Activated CD8-positive, alpha-beta memory T cell treated with anti-CD3 and anti-CD28 coated beads, Interleukin-2, amount 10 ng/mL, durations not matched to agents 7 days and 5 days (primary cell): ENCODE data around the gene ZIM2. TPM values are rescaled to one million over a fixed set of nuclear protein-coding genes. Genes with fewer than 3 reads are reported as not detected.

Source experiments
- ATAC-seq: fragments of 150-1000 bp; cut with Tn5 transposase; one replicate; pipeline ENCODE4 v1.10.0; 2021; ENCODE audit warnings: moderate library complexity
- CTCF ChIA-PET: fragments of 350-600 bp; sonication (Branson Sonifier 250); formaldehyde crosslinking; loops from one replicate; lab custom pipeline; 2021; ENCODE audit warnings: antibody characterized with exemption; lab: Charles Lee
- DNase-seq: peaks from one replicate; pipeline ENCODE4 v3.0.0-alpha.2; 2020
- H3K27ac Mint-ChIP-seq: one replicate; pipeline ENCODE4 v1.8.0; 2021; ENCODE audit warnings: mild to moderate bottlenecking, mixed read lengths
- H3K27me3 Mint-ChIP-seq: one replicate; pipeline ENCODE4 v1.8.0; 2021; ENCODE audit warnings: mixed read lengths
- H3K36me3 Mint-ChIP-seq: one replicate; pipeline ENCODE4 v1.8.0; 2021; ENCODE audit warnings: mild to moderate bottlenecking, mixed read lengths
- H3K4me1 Mint-ChIP-seq: one replicate; pipeline ENCODE4 v1.8.0; 2021; ENCODE audit warnings: mixed read lengths
- H3K4me3 Mint-ChIP-seq: one replicate; pipeline ENCODE4 v1.8.0; 2021; ENCODE audit warnings: mild to moderate bottlenecking, moderate library complexity, mixed read lengths
- H3K9me3 Mint-ChIP-seq: one replicate; pipeline ENCODE4 v1.8.0; 2022; ENCODE audit warnings: low read depth, mixed read lengths
- total RNA-seq, 2 experiments: library from RNA; stranded (reverse); gene quantifications; one replicate each; pipeline ENCODE4 v1.2.3, GENCODE V29; 2021

Gene ZIM2
- total RNA-seq, 2 experiments from 2014 or later: not detected

GRCh38 chr19:56835401-56835800, 5.1 kb downstream of the ZIM2 start:
- DNase-seq (no peak), ATAC-seq (no peak)
- H3K27ac Mint-ChIP-seq: no peak overlapping the region
- no peaks in the 10 kb centered on the region for H3K27me3 Mint-ChIP-seq
- H3K36me3 Mint-ChIP-seq: peaks cover 5% of the 10 kb centered on the region
- H3K4me1 Mint-ChIP-seq: no peaks in the 10 kb centered on the region
- no peak overlapping the region for H3K4me3 Mint-ChIP-seq
- CTCF ChIA-PET: no interaction called here
- peaks cover 33% of the 10 kb centered on the region for H3K9me3 Mint-ChIP-seq

GRCh38 chr19:56834564-56835375, 5.8 kb downstream of the ZIM2 start:
- no peaks in the 10 kb centered on the region for H3K4me1 Mint-ChIP-seq
- no peak for DNase-seq
- H3K27ac Mint-ChIP-seq: no peak overlapping the region
- CTCF ChIA-PET: no interaction called here
- peaks cover 33% of the 10 kb centered on the region for H3K9me3 Mint-ChIP-seq
- peaks cover 5% of the 10 kb centered on the region for H3K36me3 Mint-ChIP-seq
- ATAC-seq: no peak
- H3K27me3 Mint-ChIP-seq: no peaks in the 10 kb centered on the region
- no peak overlapping the region for H3K4me3 Mint-ChIP-seq

- ATAC-seq (no peak), DNase-seq (no peak)
- H3K36me3 Mint-ChIP-seq: no peaks in the 10 kb centered on the region
- H3K27ac Mint-ChIP-seq: no peak overlapping the region
- H3K4me1 Mint-ChIP-seq: no peaks in the 10 kb centered on the region
- peaks cover 31% of the 10 kb centered on the region for H3K9me3 Mint-ChIP-seq
- H3K4me3 Mint-ChIP-seq: no peak overlapping the region
- CTCF ChIA-PET: no interaction called here
- no peaks in the 10 kb centered on the region for H3K27me3 Mint-ChIP-seq
These were observed 8.1 kb downstream of the ZIM2 start for GRCh38 chr19:56832352-56832928.

- H3K4me1 Mint-ChIP-seq: no peaks in the 10 kb centered on the region
- CTCF ChIA-PET: no interaction called here
- no peak for ATAC-seq
- no peak overlapping the region for H3K27ac Mint-ChIP-seq
- peaks cover 28% of the 10 kb centered on the region for H3K9me3 Mint-ChIP-seq
- DNase-seq: no peak
- H3K27me3 Mint-ChIP-seq: no peaks in the 10 kb centered on the region
- no peaks in the 10 kb centered on the region for H3K36me3 Mint-ChIP-seq
- no peak overlapping the region for H3K4me3 Mint-ChIP-seq
These were observed 9.3 kb downstream of the ZIM2 start for GRCh38 chr19:56831255-56831654.

- Mint-ChIP-seq H3K36me3 (no peaks in the 10 kb centered on the region), H3K27ac (no peak overlapping the region), H3K4me1 (no peaks in the 10 kb centered on the region), H3K27me3 (no peaks in the 10 kb centered on the region), H3K9me3 (peaks cover 16% of the 10 kb centered on the region), H3K4me3 (no peak overlapping the region)
- DNase-seq: no peak
- ATAC-seq: no peak
- CTCF ChIA-PET: no interaction called here
These were observed 10.9 kb downstream of the ZIM2 start for GRCh38 chr19:56829596-56829995.

GRCh38 chr19:56827708-56828107, 12.8 kb downstream of the ZIM2 start:
- no peaks in the 10 kb centered on the region for H3K27me3 Mint-ChIP-seq
- CTCF ChIA-PET: no interaction called here
- H3K4me1 Mint-ChIP-seq: no peaks in the 10 kb centered on the region
- H3K36me3 Mint-ChIP-seq: no peaks in the 10 kb centered on the region
- DNase-seq: no peak
- H3K27ac Mint-ChIP-seq: no peak overlapping the region
- peaks cover 16% of the 10 kb centered on the region for H3K9me3 Mint-ChIP-seq
- no peak overlapping the region for H3K4me3 Mint-ChIP-seq
- ATAC-seq: no peak

- no peak for ATAC-seq
- no peaks in the 10 kb centered on the region for H3K27me3 Mint-ChIP-seq
- H3K9me3 Mint-ChIP-seq: peaks cover 23% of the 10 kb centered on the region
- no peaks in the 10 kb centered on the region for H3K36me3 Mint-ChIP-seq
- H3K4me3 Mint-ChIP-seq: no peak overlapping the region
- no peak for DNase-seq
- no peak overlapping the region for H3K27ac Mint-ChIP-seq
- H3K4me1 Mint-ChIP-seq: no peaks in the 10 kb centered on the region
- CTCF ChIA-PET: no interaction called here
These were observed 16.6 kb downstream of the ZIM2 start for GRCh38 chr19:56823956-56824355.

GRCh38 chr19:56823417-56823816, 17.1 kb downstream of the ZIM2 start:
- no peak for ATAC-seq
- H3K27ac Mint-ChIP-seq: no peak overlapping the region
- no peak overlapping the region for H3K4me3 Mint-ChIP-seq
- no peak for DNase-seq
- CTCF ChIA-PET: no interaction called here
- no peaks in the 10 kb centered on the region for H3K27me3 Mint-ChIP-seq
- no peaks in the 10 kb centered on the region for H3K36me3 Mint-ChIP-seq
- H3K9me3 Mint-ChIP-seq: peaks cover 28% of the 10 kb centered on the region
- no peaks in the 10 kb centered on the region for H3K4me1 Mint-ChIP-seq

- Mint-ChIP-seq H3K27me3 (no peaks in the 10 kb centered on the region), H3K27ac (no peak overlapping the region), H3K4me3 (no peak overlapping the region), H3K4me1 (no peaks in the 10 kb centered on the region), H3K36me3 (no peaks in the 10 kb centered on the region), H3K9me3 (peaks cover 30% of the 10 kb centered on the region)
- DNase-seq (no peak), ATAC-seq (no peak)
- CTCF ChIA-PET: no interaction called here
These were observed 17.8 kb downstream of the ZIM2 start for GRCh38 chr19:56822755-56823154.

- no peak for DNase-seq
- peaks cover 36% of the 10 kb centered on the region for H3K9me3 Mint-ChIP-seq
- no peaks in the 10 kb centered on the region for H3K27me3 Mint-ChIP-seq
- ATAC-seq: no peak
- no peak overlapping the region for H3K27ac Mint-ChIP-seq
- CTCF ChIA-PET: no interaction called here
- no peaks in the 10 kb centered on the region for H3K36me3 Mint-ChIP-seq
- H3K4me3 Mint-ChIP-seq: no peak overlapping the region
- no peaks in the 10 kb centered on the region for H3K4me1 Mint-ChIP-seq
These were observed 18.9 kb downstream of the ZIM2 start for GRCh38 chr19:56821675-56822074.

GRCh38 chr19:56821209-56821608, 19.3 kb downstream of the ZIM2 start:
- no peak overlapping the region for H3K4me3 Mint-ChIP-seq
- no peaks in the 10 kb centered on the region for H3K4me1 Mint-ChIP-seq
- no peak for DNase-seq
- no peak overlapping the region for H3K27ac Mint-ChIP-seq
- H3K27me3 Mint-ChIP-seq: no peaks in the 10 kb centered on the region
- peaks cover 39% of the 10 kb centered on the region for H3K9me3 Mint-ChIP-seq
- no peak for ATAC-seq
- H3K36me3 Mint-ChIP-seq: no peaks in the 10 kb centered on the region
- CTCF ChIA-PET: no interaction called here

- H3K9me3 Mint-ChIP-seq: peaks cover 49% of the 10 kb centered on the region
- H3K4me1 Mint-ChIP-seq: no peaks in the 10 kb centered on the region
- no peak overlapping the region for H3K27ac Mint-ChIP-seq
- DNase-seq (no peak), ATAC-seq (no peak)
- H3K36me3 Mint-ChIP-seq: no peaks in the 10 kb centered on the region
- H3K27me3 Mint-ChIP-seq: no peaks in the 10 kb centered on the region
- CTCF ChIA-PET: no interaction called here
- no peak overlapping the region for H3K4me3 Mint-ChIP-seq
These were observed 21.4 kb downstream of the ZIM2 start for GRCh38 chr19:56819166-56819565.

GRCh38 chr19:56814656-56815055, 25.9 kb downstream of the ZIM2 start:
- CTCF ChIA-PET: no interaction called here
- ATAC-seq (no peak), DNase-seq (no peak)
- H3K4me1 Mint-ChIP-seq: no peaks in the 10 kb centered on the region
- no peak overlapping the region for H3K4me3 Mint-ChIP-seq
- no peak overlapping the region for H3K27ac Mint-ChIP-seq
- H3K36me3 Mint-ChIP-seq: no peaks in the 10 kb centered on the region
- no peaks in the 10 kb centered on the region for H3K27me3 Mint-ChIP-seq
- H3K9me3 Mint-ChIP-seq: peaks cover 39% of the 10 kb centered on the region

GRCh38 chr19:56813531-56813930, 27.0 kb downstream of the ZIM2 start:
- Mint-ChIP-seq H3K9me3 (peaks cover 32% of the 10 kb centered on the region), H3K36me3 (no peaks in the 10 kb centered on the region), H3K4me3 (no peak overlapping the region), H3K27ac (no peak overlapping the region), H3K27me3 (no peaks in the 10 kb centered on the region), H3K4me1 (no peaks in the 10 kb centered on the region)
- CTCF ChIA-PET: no interaction called here
- DNase-seq (no peak), ATAC-seq (no peak)
